Stimulated activated CD4-positive, alpha-beta T cell treated with anti-CD3 and anti-CD28 coated beads, Interleukin-4, amount 100 ng/mL, for 1 hour (primary cell): ENCODE results near the gene CDH8.
"Not testable (repeated sequence)": the region's sequence is repeated elsewhere in the genome, so short reads cannot be mapped to it uniquely, and the experiment has no call there.

Experiments used
- DNase-seq: peaks from one replicate; pipeline ENCODE4 v3.0.0-alpha.2; 2020

CDH8 gene

DNA sequence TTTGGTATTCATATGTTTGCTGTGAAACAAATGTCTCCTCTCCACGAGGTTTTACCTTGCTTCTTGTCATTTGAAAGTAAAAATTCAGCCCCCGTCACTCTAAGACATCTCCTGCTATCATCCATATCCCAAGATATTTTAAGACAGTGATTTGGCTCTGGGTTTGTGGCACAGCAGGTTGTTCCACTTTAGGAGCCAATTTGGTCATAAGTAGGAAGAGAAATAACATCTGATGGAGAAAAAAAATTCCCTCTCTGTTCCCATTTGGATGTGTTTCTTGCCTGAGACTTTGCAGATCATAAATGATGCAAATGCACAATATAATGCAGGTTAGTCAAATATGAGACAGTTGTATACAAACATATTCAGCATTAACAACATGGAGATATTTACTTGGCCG lies 309.5 kb downstream of the CDH8 start:
- DNase-seq, result no peak

DNA sequence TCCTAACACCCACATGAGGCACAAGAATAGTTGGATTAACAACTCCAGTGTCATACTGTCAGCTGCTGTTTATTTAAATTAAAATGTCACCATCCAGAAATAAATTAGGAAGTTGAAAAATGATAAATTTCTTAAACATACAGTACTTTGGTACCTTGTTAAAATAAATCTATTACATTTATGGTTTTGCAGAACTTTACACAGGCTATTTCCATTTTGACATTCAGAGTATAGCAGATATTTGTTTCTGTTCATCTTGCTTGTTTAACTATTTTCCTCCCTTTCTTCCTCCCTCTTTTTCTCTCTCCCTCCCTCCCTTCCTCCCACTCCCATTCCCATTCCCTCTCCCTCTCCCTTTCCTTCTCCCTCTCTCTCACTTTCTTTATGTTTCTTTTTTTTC lies 310.1 kb downstream of the CDH8 start:
- DNase-seq, result no peak

DNA sequence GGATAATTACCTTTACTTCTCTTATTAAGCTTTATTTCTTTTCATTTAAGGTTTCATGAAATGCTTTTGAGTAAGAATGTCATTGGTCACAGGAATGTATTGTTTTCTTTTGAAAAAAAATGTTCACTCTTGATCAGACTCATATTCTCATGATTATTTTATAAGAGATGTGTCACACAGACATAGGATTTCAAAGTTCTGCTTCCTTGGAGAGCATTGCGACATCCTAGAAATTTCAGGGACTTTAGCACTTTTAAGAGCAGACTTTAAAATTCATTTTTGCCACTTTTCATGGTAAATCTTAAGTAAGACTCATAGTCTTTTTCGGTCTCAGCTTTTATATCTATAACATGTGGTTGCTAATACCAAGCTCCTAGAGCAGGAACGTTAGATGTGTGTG lies 314.7 kb downstream of the CDH8 start:
- no peak for DNase-seq

DNA sequence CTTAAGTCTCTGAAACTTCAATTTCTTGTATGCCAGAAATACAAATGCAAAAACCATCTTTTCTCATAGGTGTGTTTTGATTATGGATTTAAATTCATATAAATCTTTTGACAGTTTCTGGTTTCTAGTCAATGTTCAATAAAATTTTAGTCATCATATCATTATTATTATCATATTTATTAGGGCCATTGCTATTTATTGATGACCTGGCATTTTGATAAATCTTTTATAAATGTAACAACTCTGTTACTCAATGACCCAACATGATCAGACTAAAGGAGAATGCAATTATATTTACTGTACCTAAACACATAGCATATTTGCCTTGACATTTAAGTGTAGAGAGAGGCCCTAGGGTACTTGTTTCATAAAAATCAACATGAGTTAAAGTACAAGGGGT lies 320.8 kb downstream of the CDH8 start:
- DNase-seq, result no peak

DNA sequence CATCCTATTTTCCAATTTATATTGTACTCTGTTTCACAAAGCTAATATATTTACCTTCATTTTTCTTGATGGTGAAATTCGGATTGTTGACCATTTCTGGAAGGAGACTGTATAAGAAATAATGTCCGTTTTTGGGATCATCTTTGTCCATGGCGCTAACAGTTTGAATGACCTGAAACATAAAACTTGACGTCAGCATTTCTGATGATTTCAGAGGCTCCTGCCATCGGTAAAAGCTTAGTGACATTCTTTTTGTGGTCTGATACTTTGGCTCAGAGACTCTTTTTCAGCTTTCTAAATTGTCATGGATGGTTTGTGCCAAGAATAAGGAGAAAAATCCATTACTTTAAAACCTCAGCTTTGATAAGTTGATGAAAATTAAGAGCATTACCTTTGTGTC lies 322.5 kb downstream of the CDH8 start:
- no peak for DNase-seq

DNA sequence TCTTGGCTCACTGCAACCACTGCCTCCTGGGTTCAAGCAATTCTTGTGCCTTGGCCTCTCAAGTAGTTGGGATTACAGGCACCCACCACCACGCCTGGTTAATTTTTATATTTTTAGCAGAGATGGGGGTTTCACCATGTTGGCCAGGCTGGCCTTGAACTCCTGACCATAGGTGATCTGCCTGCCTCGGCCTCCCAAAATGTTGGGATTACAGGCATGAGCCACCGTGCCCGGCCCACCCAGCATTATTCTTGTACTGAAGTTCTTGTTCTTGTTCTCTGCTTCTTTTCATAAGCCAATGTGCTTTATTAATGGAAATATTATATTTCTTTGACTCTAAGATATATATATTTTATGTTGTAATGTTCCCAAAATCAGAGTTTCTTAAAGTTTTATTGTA lies 336.6 kb downstream of the CDH8 start:
- not testable (repeated sequence) for DNase-seq

DNA sequence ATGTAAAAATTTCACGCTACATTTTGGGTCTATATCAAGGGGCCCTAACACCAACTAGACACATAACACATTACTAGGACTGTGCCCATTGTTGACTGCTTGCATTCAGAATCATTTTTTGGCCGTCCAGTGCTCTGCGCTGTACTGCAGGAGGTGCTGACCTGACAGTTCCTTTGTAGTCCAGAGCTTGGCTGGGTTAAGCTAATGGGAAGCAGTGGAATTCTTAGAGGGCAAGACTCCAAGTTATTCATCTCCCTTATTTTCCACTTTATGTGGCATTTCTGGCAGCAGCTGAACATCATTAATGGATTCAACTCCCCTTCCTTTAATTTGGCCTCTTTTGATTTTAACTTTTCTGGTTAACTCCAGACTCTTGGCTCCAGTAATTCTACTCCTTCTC lies 351.7 kb downstream of the CDH8 start:
- DNase-seq, result no peak

DNA sequence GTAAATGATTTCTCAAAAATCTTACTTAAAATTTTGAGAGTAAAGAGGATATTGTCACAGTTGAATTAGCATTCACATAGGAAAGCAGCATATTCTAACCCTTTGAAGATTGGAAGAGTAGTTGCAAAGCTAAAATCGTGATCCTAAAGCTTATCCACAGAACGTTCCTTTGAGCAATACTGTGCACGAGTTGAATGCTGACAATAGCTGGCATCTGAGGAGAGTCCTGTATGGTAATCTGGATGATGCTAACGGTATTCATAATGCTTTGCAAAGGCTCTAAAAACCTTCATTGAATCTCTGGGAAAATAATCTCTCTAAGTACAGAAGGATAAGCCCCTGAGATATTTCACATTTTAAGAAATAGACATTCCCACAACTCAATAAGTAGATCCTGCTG lies 354.6 kb downstream of the CDH8 start:
- no peak for DNase-seq

DNA sequence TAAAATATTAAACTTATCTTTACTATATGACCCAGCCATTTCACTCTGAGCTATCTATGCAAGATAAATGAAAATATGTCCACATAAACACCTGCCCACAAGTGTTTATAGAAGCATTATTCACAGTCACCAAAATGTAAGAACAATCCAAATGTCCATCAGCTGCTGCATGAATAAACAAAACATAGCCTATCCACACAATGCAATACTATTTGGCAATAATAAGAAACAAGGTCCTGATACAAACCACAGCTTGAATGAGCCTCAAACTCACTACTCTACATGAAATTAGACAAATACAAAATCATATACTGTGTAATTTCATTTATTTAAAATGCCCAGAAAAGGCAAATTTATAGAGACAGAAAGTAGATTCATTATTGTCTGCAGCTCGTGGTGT lies 355.1 kb downstream of the CDH8 start:
- no peak for DNase-seq

DNA sequence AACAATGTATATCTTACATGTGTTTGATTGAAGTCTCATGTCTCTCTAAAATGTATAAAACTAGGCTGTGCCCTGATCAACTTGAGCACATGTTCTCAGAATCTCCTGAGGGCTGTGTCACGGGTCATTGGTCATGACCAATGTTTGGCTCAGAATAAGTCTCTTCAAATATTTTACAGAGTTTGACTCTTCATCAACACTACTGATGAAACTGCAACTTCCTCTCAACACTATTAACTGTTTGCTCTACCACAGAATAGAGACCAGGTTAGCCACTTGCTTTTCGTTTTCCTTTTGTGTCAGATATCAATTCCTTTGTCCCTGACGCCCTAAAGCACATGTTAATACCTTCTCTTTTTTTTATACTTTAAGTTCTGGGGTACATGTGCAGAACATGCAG lies 358.1 kb downstream of the CDH8 start:
- DNase-seq, result no peak

DNA sequence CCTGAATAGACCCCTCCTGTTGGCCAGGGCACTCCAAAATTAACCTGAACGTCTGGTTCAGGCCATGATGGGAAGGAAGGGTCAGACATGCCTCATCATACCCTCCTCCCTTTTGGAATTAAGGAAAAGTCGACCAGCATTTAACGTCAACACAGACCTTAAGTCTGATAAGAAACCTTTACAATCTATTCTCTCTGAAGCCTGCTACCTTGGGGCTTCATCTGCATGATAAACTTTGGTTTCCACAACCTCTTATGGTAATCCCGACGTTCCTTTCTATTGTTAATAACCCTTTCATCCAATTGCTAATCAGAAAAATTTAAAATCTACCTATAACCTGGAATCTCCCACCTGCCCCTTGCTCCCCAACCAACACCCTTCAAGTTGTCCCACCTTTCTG lies 358.5 kb downstream of the CDH8 start:
- no peak for DNase-seq

DNA sequence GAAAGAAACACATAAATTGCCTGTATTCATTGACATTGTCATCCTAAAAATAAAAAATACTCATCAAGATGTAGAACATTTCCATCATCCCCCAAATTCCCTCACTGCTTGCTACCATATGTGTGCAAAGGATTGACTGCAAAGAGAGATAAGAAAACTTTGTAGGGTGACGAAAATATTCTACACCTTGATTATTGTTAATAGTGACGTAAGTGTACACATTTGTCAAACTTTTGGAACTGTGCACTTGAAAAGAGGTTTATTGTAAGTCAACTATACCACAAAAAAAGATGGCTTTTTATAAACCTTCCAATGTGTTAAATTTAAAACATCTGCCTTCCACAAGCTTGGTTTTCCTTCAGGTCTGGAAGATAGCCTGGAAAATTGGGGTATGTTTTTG lies 359.5 kb downstream of the CDH8 start:
- DNase-seq, result no peak

DNA sequence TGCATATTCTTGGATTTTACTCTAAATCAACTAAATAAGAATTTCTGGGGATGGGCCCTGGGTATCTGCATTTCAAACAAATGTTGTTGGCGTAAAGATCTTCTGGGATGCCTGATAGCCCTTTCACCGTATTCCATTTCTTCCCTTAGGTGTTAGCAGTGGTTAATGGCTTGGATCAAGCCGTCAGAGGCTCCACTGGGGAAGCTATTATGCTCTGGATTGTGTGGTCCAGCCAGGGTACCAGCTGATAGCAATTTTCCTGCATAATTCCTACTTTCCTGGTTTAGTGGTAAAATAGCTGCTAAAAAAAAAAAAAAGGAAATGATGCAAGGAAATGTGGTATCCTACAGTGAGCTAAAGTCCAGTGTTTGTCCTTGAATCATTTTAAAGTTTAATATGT lies 365.1 kb downstream of the CDH8 start:
- no peak for DNase-seq

DNA sequence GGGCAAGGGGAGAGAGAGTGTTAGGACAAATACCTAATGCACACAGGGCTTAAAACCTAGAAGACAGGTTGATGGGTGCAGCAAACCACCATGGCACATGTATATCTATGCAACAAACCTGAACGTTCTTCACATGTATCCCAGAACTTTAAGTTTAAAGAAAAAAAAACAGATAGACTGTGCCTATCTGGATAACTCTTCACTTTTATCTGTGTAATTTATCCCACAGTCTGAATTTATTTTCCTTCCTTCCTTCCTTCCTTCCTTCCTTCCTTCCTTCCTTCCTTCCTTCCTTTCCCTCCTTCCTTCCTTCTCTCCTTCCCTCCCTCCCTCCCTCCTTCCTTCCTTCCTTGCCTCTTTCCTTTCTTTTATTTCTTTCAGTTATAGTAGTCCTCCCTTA lies 370.7 kb downstream of the CDH8 start:
- no peak for DNase-seq

DNA sequence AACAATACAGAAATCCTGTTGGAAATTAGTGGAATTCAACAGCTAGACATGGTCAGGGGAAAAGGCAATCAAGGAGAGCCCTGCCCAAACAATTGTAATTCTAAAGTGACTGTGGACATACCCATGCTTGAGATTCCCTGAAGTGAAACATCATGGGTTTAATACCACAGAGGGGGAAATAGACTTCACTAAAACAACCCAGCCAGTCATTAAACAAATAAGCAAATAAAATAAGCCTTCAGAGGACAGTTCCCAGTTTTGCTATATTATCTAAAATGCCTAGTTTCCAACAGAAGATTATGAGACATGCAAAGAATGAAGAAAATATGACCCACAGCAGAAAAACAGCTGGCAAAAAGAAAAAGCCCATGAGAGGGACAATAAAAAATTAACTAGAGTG lies 376.3 kb downstream of the CDH8 start:
- DNase-seq, result no peak

DNA sequence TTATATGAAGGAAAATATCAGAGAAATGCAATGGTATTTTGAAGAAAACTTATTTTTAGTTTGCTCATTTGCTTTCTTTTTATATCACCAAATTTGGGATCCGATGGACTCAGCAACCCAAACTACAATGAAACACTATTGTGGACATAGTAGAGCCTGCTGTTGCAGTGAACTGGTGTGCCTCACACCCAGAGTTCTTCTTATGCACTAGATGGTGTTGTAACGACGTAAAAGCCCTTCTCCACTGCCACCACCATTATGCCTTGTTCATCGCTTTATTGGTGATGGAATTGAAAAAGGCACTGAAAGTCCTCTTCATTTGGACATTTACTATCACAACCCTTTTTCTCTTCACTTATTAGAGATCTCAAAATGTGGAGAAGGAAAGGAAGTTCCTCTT lies 381.3 kb downstream of the CDH8 start:
- DNase-seq, result no peak

DNA sequence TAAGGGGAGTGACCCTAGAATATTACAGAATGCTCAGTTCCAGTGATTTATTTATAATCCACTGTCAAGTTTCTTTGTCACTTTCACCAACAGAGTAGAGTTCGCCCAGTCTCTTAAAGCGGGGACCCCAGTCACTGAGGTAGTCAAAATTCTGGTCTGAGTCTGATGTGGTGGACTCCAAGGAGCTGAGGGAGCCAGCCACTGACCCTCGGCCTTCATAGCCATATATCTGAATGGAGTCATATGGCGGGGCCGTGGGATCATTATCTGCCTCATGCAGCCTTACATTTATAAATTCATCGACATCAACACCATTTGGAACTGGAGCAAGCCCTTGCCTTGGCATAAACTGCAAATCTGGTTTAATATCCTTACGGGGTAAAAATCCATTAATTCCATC lies 382.7 kb downstream of the CDH8 start:
- no peak for DNase-seq

DNA sequence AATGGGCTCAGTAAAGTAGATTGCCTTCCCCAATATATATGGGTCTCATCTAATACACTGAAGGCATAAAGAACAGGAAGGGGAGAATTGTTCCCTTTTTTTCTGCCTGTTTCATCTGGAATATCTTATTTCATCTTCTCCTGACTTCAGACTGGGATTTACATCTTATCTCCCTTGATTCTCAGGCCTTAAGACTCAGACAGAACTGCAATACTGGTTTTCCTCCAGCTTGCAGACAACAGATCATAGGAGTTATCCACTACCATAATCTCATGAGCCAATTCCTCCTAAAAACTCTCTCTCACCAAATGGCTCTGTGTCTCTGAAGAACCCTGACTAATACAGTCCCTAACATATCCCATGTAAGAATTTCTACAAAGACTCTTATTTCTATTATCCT lies 390.7 kb downstream of the CDH8 start:
- DNase-seq, result no peak

DNA sequence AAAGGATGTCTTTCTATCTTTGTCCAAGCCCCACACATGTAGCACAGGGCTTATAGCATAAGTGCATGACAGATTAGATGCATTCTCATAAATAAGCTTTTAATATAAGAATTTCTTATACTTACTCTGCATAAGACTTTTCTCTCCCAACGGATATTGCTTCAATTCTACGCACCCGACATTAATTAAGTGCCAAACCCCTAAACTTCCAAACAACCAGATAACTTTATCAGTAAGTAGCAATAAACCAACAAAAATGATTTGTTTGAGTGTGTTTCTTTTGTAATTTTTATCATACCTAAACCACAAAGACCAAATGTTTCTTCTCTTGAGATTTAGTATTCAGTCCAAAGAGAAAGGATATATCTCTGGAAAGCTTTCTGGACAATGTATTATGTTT lies 391.5 kb downstream of the CDH8 start:
- no peak for DNase-seq

DNA sequence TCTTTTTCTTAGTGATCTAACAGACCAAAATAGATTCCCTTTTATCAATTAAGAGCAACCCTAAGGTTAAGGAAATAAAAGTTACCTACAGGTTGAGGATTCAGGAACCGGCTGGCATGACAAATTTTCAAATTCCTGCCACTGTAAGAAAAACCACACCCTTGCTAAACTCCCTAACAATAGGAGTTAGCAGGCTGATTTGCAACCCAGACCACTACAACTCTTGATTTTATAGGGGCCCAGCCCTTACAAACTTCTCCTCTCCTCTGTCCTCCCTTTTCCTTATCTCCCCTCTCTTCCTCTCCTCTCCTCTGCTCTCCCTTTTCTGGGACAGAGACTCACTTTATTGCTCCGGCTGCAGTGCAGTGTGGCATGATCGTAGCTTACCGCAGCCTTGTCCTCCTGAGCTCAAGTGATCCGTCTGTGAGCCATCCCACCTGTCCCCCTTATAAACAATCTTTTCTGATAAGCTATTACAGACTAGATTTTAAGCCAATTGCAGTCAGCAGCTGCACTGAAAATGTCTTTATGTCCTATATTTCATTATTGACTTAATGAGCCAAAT lies 418.9 kb downstream of the CDH8 start:
- DNase-seq, result no peak

DNA sequence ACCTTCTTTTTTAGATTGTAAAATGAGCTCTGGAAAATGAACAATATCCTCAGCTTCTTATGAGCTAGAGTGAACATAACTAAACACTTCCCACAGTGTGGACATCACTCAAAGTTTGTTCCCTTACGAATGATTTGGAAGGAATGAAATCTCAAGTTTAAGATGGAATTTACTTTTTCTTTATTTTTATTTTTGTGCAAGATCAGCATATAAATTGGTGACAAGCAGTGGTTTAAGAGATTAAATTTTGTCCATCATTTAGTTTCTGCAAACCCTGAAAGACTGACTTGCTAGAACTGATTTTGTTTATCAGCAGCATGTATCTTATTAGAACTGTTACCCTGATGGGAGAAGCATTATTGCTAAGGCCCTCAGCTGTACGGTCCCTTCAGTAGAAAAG lies 420.1 kb downstream of the CDH8 start:
- DNase-seq, result no peak

DNA sequence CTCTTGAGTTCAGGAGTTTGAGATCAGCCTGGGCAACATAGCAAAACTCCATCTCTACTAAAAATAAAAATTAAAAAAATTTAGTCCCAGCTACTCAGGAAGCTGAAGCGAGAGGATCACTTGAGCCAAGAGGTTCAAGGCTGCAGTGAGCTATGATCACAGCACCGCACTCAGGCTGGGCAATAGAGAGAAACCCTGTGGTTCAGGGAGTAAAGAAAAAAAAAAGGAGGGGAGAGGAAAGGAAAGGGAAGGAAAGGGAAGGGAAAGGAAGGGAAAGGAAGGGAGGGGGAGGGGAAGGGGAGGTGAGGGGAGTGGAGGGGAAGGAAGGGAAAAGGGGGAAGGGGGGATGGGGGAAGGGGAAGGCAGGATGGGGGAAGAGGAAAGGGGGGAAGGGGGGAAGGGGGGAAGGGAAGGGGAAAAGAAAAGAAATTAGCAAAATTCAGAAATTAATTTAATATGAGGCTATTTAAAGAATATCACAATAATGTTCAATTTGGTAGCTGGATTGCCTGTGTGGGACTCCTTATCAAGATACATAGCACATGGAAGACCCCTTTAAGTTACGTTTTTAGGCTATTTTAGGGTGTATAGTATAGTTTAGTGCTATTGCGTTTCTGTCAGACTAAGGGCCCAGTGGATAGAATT lies 424.3 kb downstream of the CDH8 start:
- no peak for DNase-seq

DNA sequence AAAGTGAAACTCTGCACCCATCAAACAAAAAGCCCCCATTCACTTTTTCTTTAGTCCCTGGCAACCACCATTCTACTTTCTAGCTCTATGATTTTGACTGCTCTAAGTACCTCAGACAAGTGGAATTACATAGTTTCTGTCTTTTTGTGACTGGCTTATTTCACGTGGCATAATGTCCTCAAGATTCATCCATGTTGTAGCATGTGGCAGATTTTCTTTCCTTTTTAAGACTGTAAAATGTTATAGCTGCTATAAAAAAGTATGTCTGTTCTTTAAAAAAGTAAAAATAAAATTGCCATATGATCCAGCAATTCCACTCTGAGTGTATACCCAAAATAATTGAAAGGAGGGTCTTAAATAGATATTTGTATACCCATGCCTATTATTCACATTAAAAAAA lies 429.7 kb downstream of the CDH8 start:
- DNase-seq, result no peak
